SK-N-SH (cell line): Measurements from ENCODE around the gene BSG. TPM values are rescaled to one million over a fixed set of nuclear protein-coding genes. Genes with fewer than 3 reads are reported as not detected.

ENCODE experiments used
- CTCF ChIA-PET: fragments of 300-600, 350-600 bp; formaldehyde crosslinking; extraction: SDS; loops from one replicate; lab custom pipeline; 2021; lab: Yijun Ruan, JAX
- POLR2A ChIA-PET: fragments of 350-600 bp; sonication (Branson Sonifier 250); formaldehyde crosslinking; extraction: SDS; loops from one replicate; lab custom pipeline; 2020; ENCODE audit warnings: antibody characterized with exemption, inconsistent platforms; lab: Yijun Ruan, JAX
- DNase-seq: peaks from one replicate; pipeline ENCODE4 v3.0.0; 2012
- H2AFZ ChIP-seq: fragments of 200-600 bp; sonication (generic); 2 replicates; pipeline ENCODE4 v1.8.1; 2016; ENCODE audit warnings: antibody characterized with exemption, mild to moderate bottlenecking, low read depth
- H3F3A ChIP-seq: fragments of 200-600 bp; sonication (generic); replicated peaks from 2 replicates; pipeline ENCODE3; 2016; ENCODE audit warnings: antibody characterized with exemption, mild to moderate bottlenecking; ENCODE audit not compliant: insufficient read depth
- H3K27ac ChIP-seq, 2 experiments: fragments of 200-500 bp in 1 of 2; fragments of 200-600 bp in 1 of 2; sonication (Bioruptor generic) in 1 of 2; sonication (generic), shearing (Covaris generic) in 1 of 2; 2 replicates each; pipeline versions ENCODE4 v1.5.1 to v1.6.1; 2014 to 2016; ENCODE audit warnings: low read depth in 2 of 2, inconsistent platforms in 1 of 2, low read length in 1 of 2, mild to moderate bottlenecking in 1 of 2, mixed read lengths in 1 of 2
- H3K27me3 ChIP-seq: fragments of 200-600 bp; sonication (generic), shearing (Covaris generic); 2 replicates; pipeline ENCODE4 v1.6.1; 2016; ENCODE audit warnings: mixed run types; ENCODE audit not compliant: insufficient read depth
- H3K36me3 ChIP-seq, 2 experiments: fragments of 200-500 bp in 1 of 2; fragments of 200-600 bp in 1 of 2; sonication (Bioruptor generic) in 1 of 2; sonication (generic) in 1 of 2; replicated peaks in 1 of 2; 2 replicates each; pipeline versions ENCODE3 to v1.5.1; 2014 to 2016; ENCODE audit warnings: low read length in 1 of 2, mild to moderate bottlenecking in 1 of 2; ENCODE audit not compliant: insufficient read depth in 2 of 2, control insufficient read depth in 1 of 2
- H3K4me1 ChIP-seq, 2 experiments: fragments of 200-500 bp in 1 of 2; fragments of 200-600 bp in 1 of 2; sonication (Bioruptor generic) in 1 of 2; sonication (generic), shearing (Covaris generic) in 1 of 2; 2 replicates each; pipeline versions ENCODE4 v1.5.1 to v1.6.1; 2014 to 2016; ENCODE audit warnings: low read depth in 1 of 2, low read length in 1 of 2, mixed run types in 1 of 2; ENCODE audit not compliant: insufficient read depth in 2 of 2, control insufficient read depth in 1 of 2
- H3K4me2 ChIP-seq: fragments of 200-600 bp; sonication (generic), shearing (Covaris generic); 2 replicates; pipeline ENCODE4 v1.6.1; 2017; ENCODE audit warnings: mixed run types
- H3K4me3 ChIP-seq, 2 experiments: fragments of 200-500 bp in 1 of 2; fragments of 200-600 bp in 1 of 2; sonication (Bioruptor generic) in 1 of 2; sonication (generic), shearing (Covaris generic) in 1 of 2; 2 replicates each; pipeline versions ENCODE4 v1.5.1 to v1.8.1; 2014 to 2016; ENCODE audit warnings: low read depth in 2 of 2, inconsistent platforms in 1 of 2, low read length in 1 of 2, mild to moderate bottlenecking in 1 of 2, mixed read lengths in 1 of 2, moderate library complexity in 1 of 2
- H3K79me2 ChIP-seq: fragments of 200-600 bp; sonication (generic); 2 replicates; pipeline ENCODE4 v1.8.1; 2017; ENCODE audit warnings: mild to moderate bottlenecking; ENCODE audit not compliant: insufficient read depth
- H3K9ac ChIP-seq: fragments of 200-600 bp; sonication (generic); 2 replicates; pipeline ENCODE4 v1.6.1; 2017; ENCODE audit warnings: mixed run types
- H3K9me2 ChIP-seq: fragments of 200-600 bp; sonication (generic); 2 replicates; pipeline ENCODE4 v1.6.1; 2017; ENCODE audit warnings: mixed run types
- H3K9me3 ChIP-seq: fragments of 200-600 bp; sonication (generic); 2 replicates; pipeline ENCODE4 v1.6.1; 2017; ENCODE audit warnings: mixed run types, mild to moderate bottlenecking, moderate library complexity
- H4K20me1 ChIP-seq: fragments of 200-600 bp; sonication (generic); 2 replicates; pipeline ENCODE4 v1.6.1; 2017; ENCODE audit warnings: mild to moderate bottlenecking, mixed run types; ENCODE audit not compliant: insufficient read depth
- CHD2 ChIP-seq: fragments of 150-350 bp; IDR thresholded peaks from 2 replicates; pipeline ENCODE4 v1.6.1; 2018; ENCODE audit warnings: low read length; ENCODE audit not compliant: partially characterized antibody
- FOSL2 ChIP-seq: IDR thresholded peaks from 2 replicates; pipeline ENCODE4 v1.4.0; 2012; ENCODE audit warnings: low read depth, mild to moderate bottlenecking, moderate library complexity, borderline replicate concordance
- FOXJ3 ChIP-seq: sonication (generic); formaldehyde crosslinking; IDR thresholded peaks from 2 replicates; pipeline ENCODE4 v1.5.1; 2020; ENCODE audit warnings: mild to moderate bottlenecking, missing genetic modification reagents
- MXI1 ChIP-seq: IDR thresholded peaks from 2 replicates; pipeline ENCODE4 v1.6.1; 2012; ENCODE audit warnings: mild to moderate bottlenecking, low read depth, low read length, improper control_type of control experiment
- NFIC ChIP-seq: IDR thresholded peaks from 2 replicates; pipeline ENCODE4 v1.4.0; 2012; ENCODE audit warnings: borderline replicate concordance
- NRF1 ChIP-seq: IDR thresholded peaks from 2 replicates; pipeline ENCODE4 v1.6.1; 2012; ENCODE audit warnings: low read depth, mild to moderate bottlenecking, low read length
- RCOR1 ChIP-seq: fragments of 150-350 bp; IDR thresholded peaks from 2 replicates; pipeline ENCODE4 v1.6.1; 2017; ENCODE audit warnings: antibody characterized with exemption, low read length
- RFX5 ChIP-seq: IDR thresholded peaks from 2 replicates; pipeline ENCODE4 v1.6.1; 2012; ENCODE audit warnings: mild to moderate bottlenecking, improper control_type of control experiment, low read length
- SMC3 ChIP-seq: IDR thresholded peaks from 2 replicates; pipeline ENCODE4 v1.6.1; 2012; ENCODE audit warnings: low read depth, low read length, improper control_type of control experiment
- TAF1 ChIP-seq: IDR thresholded peaks from 2 replicates; pipeline ENCODE4 v1.6.1; 2012; ENCODE audit warnings: low read depth, mild to moderate bottlenecking, low read length, moderate library complexity, borderline replicate concordance
- YY1 ChIP-seq: IDR thresholded peaks from 2 replicates; pipeline ENCODE4 v1.4.0; 2012; ENCODE audit warnings: low read depth, mild to moderate bottlenecking
- WGBS: methylation state at CpG from one replicate; pipeline ENCODE4 v1.1.6; 2017; ENCODE audit warnings: low lambda C conversion rate; 5-methylcytosine and 5-hydroxymethylcytosine counted together
- polyA plus RNA-seq, 3 experiments: library from polyadenylated mRNA; depleted of rRNA; stranded (reverse); fragments of >200 nt; gene quantifications; 2 replicates each; pipeline ENCODE4 v1.2.3, GENCODE V29; 2012
- TF ChIP-seq, protein P1 (sequence below): fragments of 150-350 bp; IDR thresholded peaks from 2 replicates; pipeline ENCODE4 v1.6.1; 2017; ENCODE audit warnings: antibody characterized with exemption, low read length, low read depth, borderline replicate concordance
- TF ChIP-seq, protein P2 (sequence below): fragments of 200-600 bp; sonication (generic); IDR thresholded peaks from 2 replicates; pipeline ENCODE4 v1.6.1; 2017; ENCODE audit warnings: antibody characterized with exemption, mild to moderate bottlenecking, moderate library complexity
- TF ChIP-seq, protein P3 (sequence below): IDR thresholded peaks from 2 replicates; pipeline ENCODE4 v1.4.0; 2012; ENCODE audit warnings: low read depth, borderline replicate concordance

Gene BSG
- polyA plus RNA-seq, 1 of the 3 experiments (the other 2 are of a cell fraction): 835 TPM

DNA sequence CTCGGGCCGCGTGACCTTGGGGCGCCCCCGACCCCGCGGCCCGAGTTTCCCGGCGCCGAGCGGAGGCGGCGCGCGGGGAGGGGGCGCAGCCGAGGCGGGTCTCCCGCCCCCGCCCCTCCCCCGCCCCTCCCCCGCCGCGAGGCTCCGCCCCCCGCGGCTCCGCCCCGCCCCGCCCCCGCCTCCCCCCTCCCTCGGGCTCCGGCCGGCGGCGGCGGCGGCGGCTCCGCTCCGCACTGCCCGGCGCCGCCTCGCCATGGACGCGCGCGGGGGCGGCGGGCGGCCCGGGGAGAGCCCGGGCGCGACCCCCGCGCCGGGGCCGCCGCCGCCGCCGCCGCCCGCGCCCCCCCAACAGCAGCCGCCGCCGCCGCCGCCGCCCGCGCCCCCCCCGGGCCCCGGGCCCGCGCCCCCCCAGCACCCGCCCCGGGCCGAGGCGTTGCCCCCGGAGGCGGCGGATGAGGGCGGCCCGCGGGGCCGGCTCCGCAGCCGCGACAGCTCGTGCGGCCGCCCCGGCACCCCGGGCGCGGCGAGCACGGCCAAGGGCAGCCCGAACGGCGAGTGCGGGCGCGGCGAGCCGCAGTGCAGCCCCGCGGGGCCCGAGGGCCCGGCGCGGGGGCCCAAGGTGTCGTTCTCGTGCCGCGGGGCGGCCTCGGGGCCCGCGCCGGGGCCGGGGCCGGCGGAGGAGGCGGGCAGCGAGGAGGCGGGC, 17.4 kb downstream of the BSG start, which contains the start of gene HCN2:
HCN2 (plus strand) TSS at position 189 of the 703 bp plus-strand sequence; CDS start at position 254, 65 bp downstream.
- CTCF ChIA-PET: no interaction called here
- Histone ChIP-seq H3K27ac (peak within 1 kb of the TSS in 1 of 2 experiments; percentile 11; a peak in 1 of 4 replicates), H3K27me3 (no peaks in the 10 kb centered on the region), H4K20me1 (peaks cover 39% of the 10 kb centered on the region), H3K9me3 (no peaks in the 10 kb centered on the region), H3K79me2 (peaks cover 4% of the 10 kb centered on the region; the same call in 1 of the 2 replicates), H3K4me1 (peaks cover 4 to 23% of the 10 kb centered on the region in 2 experiments; a peak in 1 of 4 replicates), H3K9ac (no peak within 1 kb of the TSS), H3F3A (peaks cover 11% of the 10 kb centered on the region), H3K4me2 (peak within 1 kb of the TSS; percentile 79), H3K9me2 (no peaks in the 10 kb centered on the region), H2AFZ (no peak within 1 kb of the TSS), H3K4me3 (peak within 1 kb of the TSS; percentile 50 to 67), H3K36me3 (no peaks in the 10 kb centered on the region)
- peak; percentile 89 for DNase-seq
- 3% methylated on average over 6 of the region's 132 CpGs for WGBS
- POLR2A ChIA-PET: interaction anchor here (0.6 kb wide), 1 partner anchor 10 kb away, joined by 4 read pairs; no protein-coding TSS in a partner anchor
- TF ChIP-seq YY1 (no peak), SMC3 (no peak), MXI1 (no peak), CHD2 (no peak), NFIC (no peak), NRF1 (no peak), FOSL2 (no peak), TAF1 (no peak), RFX5 (no peak), FOXJ3 (no peak), RCOR1 (no peak)
- TF ChIP-seq, protein P1, sequence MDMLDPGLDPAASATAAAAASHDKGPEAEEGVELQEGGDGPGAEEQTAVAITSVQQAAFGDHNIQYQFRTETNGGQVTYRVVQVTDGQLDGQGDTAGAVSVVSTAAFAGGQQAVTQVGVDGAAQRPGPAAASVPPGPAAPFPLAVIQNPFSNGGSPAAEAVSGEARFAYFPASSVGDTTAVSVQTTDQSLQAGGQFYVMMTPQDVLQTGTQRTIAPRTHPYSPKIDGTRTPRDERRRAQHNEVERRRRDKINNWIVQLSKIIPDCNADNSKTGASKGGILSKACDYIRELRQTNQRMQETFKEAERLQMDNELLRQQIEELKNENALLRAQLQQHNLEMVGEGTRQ: no peak
- TF ChIP-seq, protein P2, sequence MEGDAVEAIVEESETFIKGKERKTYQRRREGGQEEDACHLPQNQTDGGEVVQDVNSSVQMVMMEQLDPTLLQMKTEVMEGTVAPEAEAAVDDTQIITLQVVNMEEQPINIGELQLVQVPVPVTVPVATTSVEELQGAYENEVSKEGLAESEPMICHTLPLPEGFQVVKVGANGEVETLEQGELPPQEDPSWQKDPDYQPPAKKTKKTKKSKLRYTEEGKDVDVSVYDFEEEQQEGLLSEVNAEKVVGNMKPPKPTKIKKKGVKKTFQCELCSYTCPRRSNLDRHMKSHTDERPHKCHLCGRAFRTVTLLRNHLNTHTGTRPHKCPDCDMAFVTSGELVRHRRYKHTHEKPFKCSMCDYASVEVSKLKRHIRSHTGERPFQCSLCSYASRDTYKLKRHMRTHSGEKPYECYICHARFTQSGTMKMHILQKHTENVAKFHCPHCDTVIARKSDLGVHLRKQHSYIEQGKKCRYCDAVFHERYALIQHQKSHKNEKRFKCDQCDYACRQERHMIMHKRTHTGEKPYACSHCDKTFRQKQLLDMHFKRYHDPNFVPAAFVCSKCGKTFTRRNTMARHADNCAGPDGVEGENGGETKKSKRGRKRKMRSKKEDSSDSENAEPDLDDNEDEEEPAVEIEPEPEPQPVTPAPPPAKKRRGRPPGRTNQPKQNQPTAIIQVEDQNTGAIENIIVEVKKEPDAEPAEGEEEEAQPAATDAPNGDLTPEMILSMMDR: no peak
- TF ChIP-seq, protein P3, sequence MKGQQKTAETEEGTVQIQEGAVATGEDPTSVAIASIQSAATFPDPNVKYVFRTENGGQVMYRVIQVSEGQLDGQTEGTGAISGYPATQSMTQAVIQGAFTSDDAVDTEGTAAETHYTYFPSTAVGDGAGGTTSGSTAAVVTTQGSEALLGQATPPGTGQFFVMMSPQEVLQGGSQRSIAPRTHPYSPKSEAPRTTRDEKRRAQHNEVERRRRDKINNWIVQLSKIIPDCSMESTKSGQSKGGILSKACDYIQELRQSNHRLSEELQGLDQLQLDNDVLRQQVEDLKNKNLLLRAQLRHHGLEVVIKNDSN: no peak
